ENCODE measurements around the gene HHLA2.

DNA sequence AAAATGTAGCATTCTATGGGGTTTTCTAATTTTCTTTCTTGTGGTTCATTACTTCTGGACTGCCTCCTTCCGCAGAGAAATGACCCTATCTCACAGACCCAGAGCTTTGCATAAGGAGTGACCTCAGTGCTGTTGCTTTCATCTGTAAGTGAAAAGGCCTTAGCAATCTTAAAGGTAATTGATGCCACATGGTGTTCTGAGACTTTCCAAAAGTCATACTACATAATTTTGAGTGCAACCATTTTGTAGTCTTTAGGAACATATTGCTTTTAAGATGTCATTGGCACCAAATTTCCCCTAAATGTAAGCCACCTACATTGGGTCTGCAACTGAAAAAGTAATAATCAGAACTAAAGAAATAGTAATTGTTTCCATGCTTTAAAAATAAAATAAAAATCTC is 9.2 kb upstream of the HHLA2 start:
- TF ChIP-seq, protein P1, sequence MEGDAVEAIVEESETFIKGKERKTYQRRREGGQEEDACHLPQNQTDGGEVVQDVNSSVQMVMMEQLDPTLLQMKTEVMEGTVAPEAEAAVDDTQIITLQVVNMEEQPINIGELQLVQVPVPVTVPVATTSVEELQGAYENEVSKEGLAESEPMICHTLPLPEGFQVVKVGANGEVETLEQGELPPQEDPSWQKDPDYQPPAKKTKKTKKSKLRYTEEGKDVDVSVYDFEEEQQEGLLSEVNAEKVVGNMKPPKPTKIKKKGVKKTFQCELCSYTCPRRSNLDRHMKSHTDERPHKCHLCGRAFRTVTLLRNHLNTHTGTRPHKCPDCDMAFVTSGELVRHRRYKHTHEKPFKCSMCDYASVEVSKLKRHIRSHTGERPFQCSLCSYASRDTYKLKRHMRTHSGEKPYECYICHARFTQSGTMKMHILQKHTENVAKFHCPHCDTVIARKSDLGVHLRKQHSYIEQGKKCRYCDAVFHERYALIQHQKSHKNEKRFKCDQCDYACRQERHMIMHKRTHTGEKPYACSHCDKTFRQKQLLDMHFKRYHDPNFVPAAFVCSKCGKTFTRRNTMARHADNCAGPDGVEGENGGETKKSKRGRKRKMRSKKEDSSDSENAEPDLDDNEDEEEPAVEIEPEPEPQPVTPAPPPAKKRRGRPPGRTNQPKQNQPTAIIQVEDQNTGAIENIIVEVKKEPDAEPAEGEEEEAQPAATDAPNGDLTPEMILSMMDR (IDR thresholded peaks at IDR 0.05; ENCODE audit: low read depth, low read length) = no peak
- TF ChIP-seq POLR2A (IDR thresholded peaks at IDR 0.05; ENCODE audit: extremely low read depth, insufficient read length) = no peak
- TF ChIP-seq, protein P2, sequence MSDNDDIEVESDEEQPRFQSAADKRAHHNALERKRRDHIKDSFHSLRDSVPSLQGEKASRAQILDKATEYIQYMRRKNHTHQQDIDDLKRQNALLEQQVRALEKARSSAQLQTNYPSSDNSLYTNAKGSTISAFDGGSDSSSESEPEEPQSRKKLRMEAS (IDR thresholded peaks at IDR 0.05; ENCODE audit: low read depth, low read length) = no peak

All from NB4 (cell line).